ENCODE results near the gene CTNNA3. TPM values are rescaled to one million over a fixed set of nuclear protein-coding genes. Genes with fewer than 3 reads are reported as not detected.

The CTNNA3 gene
- total and polyA plus RNA-seq, 2 donors from 2014 or later: 0.45 to 0.72 TPM

DNA sequence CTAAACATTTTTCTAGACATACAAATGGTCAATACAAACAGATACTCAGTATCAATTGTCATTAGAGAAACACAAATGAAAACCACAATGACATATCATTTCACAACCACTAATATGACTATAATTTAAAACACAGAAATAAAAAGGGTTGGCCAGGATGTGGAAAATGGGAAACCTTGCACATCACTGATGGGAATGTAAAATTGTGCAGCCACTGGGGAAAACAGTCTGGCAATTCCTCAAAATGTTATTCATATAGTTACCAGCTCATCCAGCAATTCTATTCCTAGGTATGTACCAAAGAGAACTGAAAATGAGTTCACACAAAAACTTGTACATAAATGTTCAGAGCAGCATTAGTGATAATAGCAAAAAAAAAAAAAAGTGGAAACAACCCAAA lies 876.3 kb downstream of the CTNNA3 start:
- Histone ChIP-seq H3K36me3 (ENCODE audit: control insufficient read depth in 2 of 3, insufficient read depth in 3 of 3, low read length in 3 of 3) (no peaks in the 10 kb centered on the region), H3K9me3 (ENCODE audit: control insufficient read depth in 2 of 3, insufficient read depth in 1 of 3, low read length in 3 of 3) (no peaks in the 10 kb centered on the region), H3K9ac (ENCODE audit: low read length in 3 of 3) (no peak overlapping the region), H3K4me1 (ENCODE audit: control insufficient read depth in 2 of 3, insufficient read depth in 2 of 3, low read depth in 1 of 3, low read length in 3 of 3) (no peaks in the 10 kb centered on the region), H3K4me3 (ENCODE audit: low read length in 3 of 3) (no peak overlapping the region), H3K27me3 (ENCODE audit: control insufficient read depth, insufficient read depth, low read length) (no peaks in the 10 kb centered on the region), H3K27ac (ENCODE audit: low read depth in 2 of 2, low read length in 2 of 2) (no peak overlapping the region)
- FAIRE-seq (no peak), DNase-seq (no peak)
- TF ChIP-seq CTCF (IDR thresholded peaks at IDR 0.05; ENCODE audit: borderline replicate concordance, extremely low read depth, insufficient read depth): no peak
- intact Hi-C loops (cut with DNase I): no loop called here

DNA sequence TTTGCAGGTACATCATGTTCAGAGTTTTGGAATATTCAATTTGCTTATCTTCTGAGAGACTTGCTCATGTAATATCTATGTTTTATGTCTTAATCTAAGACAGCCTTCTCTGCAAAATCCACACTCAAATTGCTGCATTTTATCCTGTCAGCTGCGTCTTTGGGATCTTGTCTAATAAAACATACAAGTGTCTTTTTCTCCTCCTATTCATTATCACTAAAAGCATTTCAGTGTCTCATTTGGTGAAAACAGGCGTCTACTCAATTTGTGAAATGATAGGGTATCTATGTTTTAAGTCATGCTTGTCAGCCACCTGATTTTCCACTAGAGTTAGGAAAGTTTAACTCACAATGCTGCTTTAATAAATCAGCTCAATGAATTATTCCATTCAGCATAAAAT lies 882.9 kb downstream of the CTNNA3 start:
- FAIRE-seq: no peak
- no peak overlapping the region for H3K9ac ChIP-seq (ENCODE audit: low read length in 3 of 3)

GRCh38 chr10:66811211-66811610 lies 884.8 kb downstream of the CTNNA3 start:
- Histone ChIP-seq H3K4me3 (ENCODE audit: low read length in 3 of 3) (no peak overlapping the region), H3K27ac (ENCODE audit: low read depth in 2 of 2, low read length in 2 of 2) (no peak overlapping the region), H3K4me1 (ENCODE audit: control insufficient read depth in 2 of 3, insufficient read depth in 2 of 3, low read depth in 1 of 3, low read length in 3 of 3) (no peaks in the 10 kb centered on the region), H3K9ac (ENCODE audit: low read length in 3 of 3) (no peak overlapping the region), H3K9me3 (ENCODE audit: control insufficient read depth in 2 of 3, insufficient read depth in 1 of 3, low read length in 3 of 3) (no peaks in the 10 kb centered on the region), H3K36me3 (ENCODE audit: control insufficient read depth in 2 of 3, insufficient read depth in 3 of 3, low read length in 3 of 3) (no peaks in the 10 kb centered on the region), H3K27me3 (ENCODE audit: control insufficient read depth, insufficient read depth, low read length) (no peaks in the 10 kb centered on the region)
- no peak for TF ChIP-seq CTCF (IDR thresholded peaks at IDR 0.05; ENCODE audit: borderline replicate concordance, extremely low read depth, insufficient read depth)
- intact Hi-C loops (cut with DNase I): no loop called here
- FAIRE-seq (no peak), DNase-seq (no peak)

More for the DNA sequence above, 882.9 kb downstream of the CTNNA3 start:
- Histone ChIP-seq H3K4me3 (ENCODE audit: low read length in 3 of 3) (no peak overlapping the region), H3K4me1 (ENCODE audit: control insufficient read depth in 2 of 3, insufficient read depth in 2 of 3, low read depth in 1 of 3, low read length in 3 of 3) (no peaks in the 10 kb centered on the region), H3K27ac (ENCODE audit: low read depth in 2 of 2, low read length in 2 of 2) (no peak overlapping the region), H3K27me3 (ENCODE audit: control insufficient read depth, insufficient read depth, low read length) (no peaks in the 10 kb centered on the region), H3K9me3 (ENCODE audit: control insufficient read depth in 2 of 3, insufficient read depth in 1 of 3, low read length in 3 of 3) (no peaks in the 10 kb centered on the region), H3K36me3 (ENCODE audit: control insufficient read depth in 2 of 3, insufficient read depth in 3 of 3, low read length in 3 of 3) (no peaks in the 10 kb centered on the region)
- no peak for TF ChIP-seq CTCF (IDR thresholded peaks at IDR 0.05; ENCODE audit: borderline replicate concordance, extremely low read depth, insufficient read depth)
- DNase-seq: no peak
- intact Hi-C loops (cut with DNase I): no loop called here

DNA sequence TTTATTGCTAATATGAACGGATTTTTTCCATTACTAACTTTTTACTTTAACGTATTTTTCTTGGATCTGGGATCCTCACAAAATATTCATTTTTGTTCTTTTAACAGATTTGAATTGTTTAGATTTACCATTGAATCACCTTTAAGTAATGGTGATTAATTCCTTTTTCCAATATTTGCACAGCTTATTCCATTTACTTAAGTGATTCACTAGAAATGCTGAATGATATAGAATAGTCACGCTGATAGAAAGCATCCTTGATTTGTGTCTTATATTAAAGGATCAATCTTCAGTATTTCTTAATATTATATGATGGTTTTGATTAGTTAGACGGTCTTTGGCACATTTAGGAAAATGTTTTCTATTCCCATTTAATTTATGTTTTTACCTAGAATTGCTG lies 886.6 kb downstream of the CTNNA3 start:
- H3K27me3 ChIP-seq (ENCODE audit: control insufficient read depth, insufficient read depth, low read length): no peaks in the 10 kb centered on the region
- intact Hi-C loops (cut with DNase I): no loop called here
- no peak for FAIRE-seq

More for the DNA sequence above, 886.6 kb downstream of the CTNNA3 start:
- Histone ChIP-seq H3K4me1 (ENCODE audit: control insufficient read depth in 2 of 3, insufficient read depth in 2 of 3, low read depth in 1 of 3, low read length in 3 of 3) (no peaks in the 10 kb centered on the region), H3K36me3 (ENCODE audit: control insufficient read depth in 2 of 3, insufficient read depth in 3 of 3, low read length in 3 of 3) (no peaks in the 10 kb centered on the region), H3K9ac (ENCODE audit: low read length in 3 of 3) (no peak overlapping the region), H3K4me3 (ENCODE audit: low read length in 3 of 3) (no peak overlapping the region), H3K27ac (ENCODE audit: low read depth in 2 of 2, low read length in 2 of 2) (no peak overlapping the region), H3K9me3 (ENCODE audit: control insufficient read depth in 2 of 3, insufficient read depth in 1 of 3, low read length in 3 of 3) (no peaks in the 10 kb centered on the region)
- DNase-seq: no peak
- no peak for TF ChIP-seq CTCF (IDR thresholded peaks at IDR 0.05; ENCODE audit: borderline replicate concordance, extremely low read depth, insufficient read depth)

Data from kidney (tissue), 14 donors.